Naive B cell (primary cell): Measurements from ENCODE around the gene SRM. TPM values are rescaled to one million over a fixed set of nuclear protein-coding genes. Genes with fewer than 3 reads are reported as not detected.
"Not testable (repeated sequence)": the region's sequence is repeated elsewhere in the genome, so short reads cannot be mapped to it uniquely, and the experiment has no call there.

Experiments used
- ATAC-seq, 2 donors: fragments of 150-1000 bp; cut with Tn5 transposase; 2 replicates each; pipeline ENCODE4 v1.10.0; 2021; ENCODE audit warnings: low read depth in 2 of 2, mild to moderate bottlenecking in 2 of 2, moderate library complexity in 2 of 2
- DNase-seq: peaks from one replicate; pipeline ENCODE4 v3.0.0; 2022
- H3K27ac Mint-ChIP-seq, 6 donors: one replicate each; pipeline ENCODE4 v1.8.0; 2020 to 2022; ENCODE audit warnings: mild to moderate bottlenecking in 6 of 6, mixed read lengths in 6 of 6, moderate library complexity in 5 of 6, inconsistent platforms in 2 of 6
- H3K27me3 Mint-ChIP-seq, 3 donors: one replicate each; pipeline ENCODE4 v1.8.0; 2021 to 2022; ENCODE audit warnings: mixed read lengths in 3 of 3, mild to moderate bottlenecking in 1 of 3
- H3K36me3 Mint-ChIP-seq, 2 donors: one replicate each; pipeline ENCODE4 v1.8.0; 2020 to 2022; ENCODE audit warnings: mixed read lengths in 2 of 2, inconsistent platforms in 1 of 2, mild to moderate bottlenecking in 1 of 2
- H3K4me1 Mint-ChIP-seq, 3 donors: one replicate each; pipeline ENCODE4 v1.8.0; 2020 to 2022; ENCODE audit warnings: mixed read lengths in 3 of 3, inconsistent platforms in 1 of 3, mild to moderate bottlenecking in 1 of 3, moderate library complexity in 1 of 3
- H3K4me3 Mint-ChIP-seq, 8 donors: one replicate each; pipeline ENCODE4 v1.8.0; 2020 to 2022; ENCODE audit warnings: mild to moderate bottlenecking in 8 of 8, mixed read lengths in 8 of 8, moderate library complexity in 8 of 8, inconsistent platforms in 2 of 8
- H3K9me3 Mint-ChIP-seq, 7 donors: one replicate each; pipeline ENCODE4 v1.8.0; 2020 to 2022; ENCODE audit warnings: mixed read lengths in 7 of 7, mild to moderate bottlenecking in 5 of 7, inconsistent platforms in 2 of 7, moderate library complexity in 1 of 7
- polyA plus RNA-seq, 6 donors: library from polyadenylated mRNA; unstranded; fragments of 300-500 nt; fragmentation: Illumina TruSeq; gene quantifications; one replicate each; pipeline ENCODE4 v1.2.3, GENCODE V29; 2021; ENCODE audit warnings: low read depth in 6 of 6

SRM gene
- polyA plus RNA-seq, 6 donors from 2014 or later = 74.3 to 133 (median 89.4) TPM

GRCh38 chr1:11072216-11072917 is 12.5 kb upstream of the SRM start:
- peak overlapping the region in 2 of 6 donors; percentile 49 to 56 for H3K27ac Mint-ChIP-seq
- no peaks in the 10 kb centered on the region for H3K9me3 Mint-ChIP-seq
- peaks cover 8 to 32% of the 10 kb centered on the region in 2 donors for H3K36me3 Mint-ChIP-seq
- no peaks in the 10 kb centered on the region for H3K27me3 Mint-ChIP-seq
- no peak for ATAC-seq
- DNase-seq = no peak
- H3K4me1 Mint-ChIP-seq = peaks cover 0 to 8% (median 0%) of the 10 kb centered on the region in 3 donors
- no peak overlapping the region for H3K4me3 Mint-ChIP-seq

- peaks cover 0 to 8% (median 0%) of the 10 kb centered on the region in 3 donors for H3K4me1 Mint-ChIP-seq
- H3K36me3 Mint-ChIP-seq = peaks cover 7 to 32% of the 10 kb centered on the region in 2 donors
- peak overlapping the region in 1 of 8 donors; percentile 77 for H3K4me3 Mint-ChIP-seq
- H3K27ac Mint-ChIP-seq = peak overlapping the region in 4 of 6 donors; percentile 1 to 65 (median 58)
- no peaks in the 10 kb centered on the region for H3K9me3 Mint-ChIP-seq
- ATAC-seq (no peak), DNase-seq (no peak)
- no peaks in the 10 kb centered on the region for H3K27me3 Mint-ChIP-seq
Measured at GRCh38 chr1:11071463-11072215, 11.8 kb upstream of the SRM start.

DNA sequence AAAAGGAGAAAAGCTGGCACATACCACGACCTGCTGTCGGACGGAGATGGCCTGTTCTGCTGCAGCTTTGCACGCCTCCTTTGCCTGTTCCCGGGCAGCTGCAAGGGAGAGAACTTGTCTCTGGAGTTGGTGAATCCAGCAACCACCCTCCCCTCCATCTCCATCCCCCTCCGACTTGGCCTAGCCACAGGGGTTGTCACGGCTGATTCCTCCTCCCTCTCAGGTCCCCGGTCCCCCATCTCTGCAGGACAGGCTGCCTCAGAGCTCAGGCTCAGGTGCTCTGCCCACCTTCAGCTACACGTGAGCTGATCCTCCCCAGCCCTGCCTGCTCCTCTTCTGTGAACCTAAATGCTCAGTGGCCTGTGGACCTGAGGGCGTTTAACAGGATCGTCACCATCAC is 11.1 kb upstream of the SRM start:
- DNase-seq (no peak), ATAC-seq (no peak)
- Mint-ChIP-seq H3K27me3 (no peaks in the 10 kb centered on the region), H3K36me3 (peaks cover 6 to 32% of the 10 kb centered on the region in 2 donors), H3K4me3 (peak overlapping the region in 1 of 8 donors; percentile 77), H3K27ac (peak overlapping the region in 2 of 6 donors; percentile 65 to 68), H3K4me1 (peaks cover 0 to 8% (median 0%) of the 10 kb centered on the region in 3 donors), H3K9me3 (no peaks in the 10 kb centered on the region)

DNA sequence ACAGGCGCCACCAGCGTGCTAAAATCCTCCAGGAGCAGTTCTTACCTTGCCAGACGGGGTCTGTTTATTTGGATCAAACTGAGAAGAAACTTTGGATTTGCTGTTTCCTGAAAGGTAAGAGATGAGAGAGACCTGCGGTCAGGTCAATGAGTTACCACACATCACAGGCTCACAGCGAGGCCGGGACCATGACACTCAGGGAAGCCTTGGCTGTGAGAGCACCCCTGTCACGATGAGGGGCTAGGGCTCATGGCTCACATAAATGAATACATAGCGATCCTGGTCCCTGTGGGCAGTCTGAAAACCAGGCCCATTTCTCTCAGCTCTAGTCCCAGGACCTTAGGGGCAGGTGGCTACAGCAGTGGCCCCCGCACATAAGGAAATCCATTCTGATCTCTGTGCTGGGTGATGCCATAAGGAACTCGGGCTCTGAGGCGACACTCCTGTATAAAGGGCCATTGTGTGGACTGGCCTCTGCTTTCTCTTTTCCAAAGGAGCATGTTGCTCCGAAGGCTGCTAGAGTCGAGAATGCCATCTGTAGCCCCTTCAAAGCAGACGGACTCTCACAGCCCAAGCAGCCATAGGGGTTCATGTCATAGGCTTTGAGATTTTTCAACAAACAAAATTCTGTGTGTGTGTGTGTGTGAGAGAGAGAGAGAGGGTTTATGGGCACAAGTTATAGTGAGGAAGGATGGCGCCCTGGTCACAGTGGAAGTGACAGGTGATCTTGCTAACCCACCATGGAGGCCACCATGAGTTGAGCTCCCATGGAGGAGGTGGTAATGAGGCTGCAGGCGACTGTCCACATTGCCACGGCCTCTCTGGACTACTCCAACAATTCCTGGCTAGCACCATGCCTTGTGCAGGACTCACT is 9.0 kb upstream of the SRM start:
- no peak for ATAC-seq
- H3K27ac Mint-ChIP-seq = peak overlapping the region in 4 of 6 donors; percentile 29 to 82 (median 64)
- no peak for DNase-seq
- H3K4me1 Mint-ChIP-seq = peaks cover 0 to 8% (median 0%) of the 10 kb centered on the region in 3 donors
- H3K36me3 Mint-ChIP-seq = peaks cover 11 to 32% of the 10 kb centered on the region in 2 donors
- H3K27me3 Mint-ChIP-seq = no peaks in the 10 kb centered on the region
- H3K9me3 Mint-ChIP-seq = no peaks in the 10 kb centered on the region
- no peak overlapping the region for H3K4me3 Mint-ChIP-seq

- H3K4me1 Mint-ChIP-seq = peaks cover 0 to 8% (median 0%) of the 10 kb centered on the region in 3 donors
- DNase-seq = no peak
- H3K27ac Mint-ChIP-seq = peak overlapping the region in 2 of 6 donors; percentile 37 to 82
- ATAC-seq = no peak
- H3K36me3 Mint-ChIP-seq = peaks cover 11 to 32% of the 10 kb centered on the region in 2 donors
- no peaks in the 10 kb centered on the region for H3K27me3 Mint-ChIP-seq
- H3K9me3 Mint-ChIP-seq = no peaks in the 10 kb centered on the region
- no peak overlapping the region for H3K4me3 Mint-ChIP-seq
Measured at GRCh38 chr1:11067716-11068599, 8.1 kb upstream of the SRM start.

DNA sequence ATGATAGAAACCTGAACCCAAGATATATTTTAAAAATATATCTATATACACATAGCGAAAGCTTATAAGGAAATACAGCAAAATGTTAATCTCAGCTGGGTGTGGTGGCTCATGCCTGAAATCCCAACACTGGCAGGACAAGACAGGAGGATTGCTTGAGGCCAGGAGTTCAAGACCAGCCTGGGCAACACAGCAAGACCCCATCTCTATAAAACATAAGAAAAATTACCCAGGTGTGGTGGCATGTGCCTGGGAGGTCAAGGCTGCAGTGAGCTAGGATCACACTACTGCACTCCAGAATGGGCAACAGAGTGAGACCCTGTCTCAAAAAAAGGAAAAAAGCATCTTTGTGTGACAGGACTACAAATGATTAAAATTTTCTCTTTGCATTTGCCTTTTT is 6.0 kb upstream of the SRM start:
- Mint-ChIP-seq H3K27ac (no peak overlapping the region), H3K4me1 (peaks cover 3 to 11% (median 6%) of the 10 kb centered on the region in 3 donors), H3K36me3 (peaks cover 11 to 21% of the 10 kb centered on the region in 2 donors), H3K9me3 (no peaks in the 10 kb centered on the region), H3K4me3 (no peak overlapping the region), H3K27me3 (no peaks in the 10 kb centered on the region)
- DNase-seq (no peak), ATAC-seq (no peak)

DNA sequence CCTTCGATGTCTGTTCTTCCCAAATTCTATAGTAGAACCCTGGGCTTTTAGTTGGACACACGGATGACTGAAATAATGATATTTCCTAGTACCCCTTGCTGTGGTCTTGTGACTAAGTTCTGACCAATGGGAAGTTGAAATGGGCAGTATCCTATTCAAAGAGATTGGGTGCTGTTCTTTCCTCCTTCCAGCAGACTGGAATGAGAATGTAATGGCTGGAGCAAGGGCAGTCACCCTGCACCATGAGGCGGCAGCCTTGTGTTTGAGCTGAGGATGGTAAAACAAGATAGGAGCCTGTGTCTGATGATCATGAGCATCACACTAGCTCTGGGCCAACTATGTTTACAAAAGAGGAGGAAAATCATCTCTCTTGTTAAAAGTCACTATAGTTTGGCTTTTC is 5.1 kb upstream of the SRM start:
- no peak for ATAC-seq
- peak overlapping the region in 1 of 8 donors; percentile 51 for H3K4me3 Mint-ChIP-seq
- peaks cover 6 to 17% (median 13%) of the 10 kb centered on the region in 3 donors for H3K4me1 Mint-ChIP-seq
- peaks cover 11 to 13% of the 10 kb centered on the region in 2 donors for H3K36me3 Mint-ChIP-seq
- no peak for DNase-seq
- H3K27ac Mint-ChIP-seq = no peak overlapping the region
- no peaks in the 10 kb centered on the region for H3K9me3 Mint-ChIP-seq
- no peaks in the 10 kb centered on the region for H3K27me3 Mint-ChIP-seq

DNA sequence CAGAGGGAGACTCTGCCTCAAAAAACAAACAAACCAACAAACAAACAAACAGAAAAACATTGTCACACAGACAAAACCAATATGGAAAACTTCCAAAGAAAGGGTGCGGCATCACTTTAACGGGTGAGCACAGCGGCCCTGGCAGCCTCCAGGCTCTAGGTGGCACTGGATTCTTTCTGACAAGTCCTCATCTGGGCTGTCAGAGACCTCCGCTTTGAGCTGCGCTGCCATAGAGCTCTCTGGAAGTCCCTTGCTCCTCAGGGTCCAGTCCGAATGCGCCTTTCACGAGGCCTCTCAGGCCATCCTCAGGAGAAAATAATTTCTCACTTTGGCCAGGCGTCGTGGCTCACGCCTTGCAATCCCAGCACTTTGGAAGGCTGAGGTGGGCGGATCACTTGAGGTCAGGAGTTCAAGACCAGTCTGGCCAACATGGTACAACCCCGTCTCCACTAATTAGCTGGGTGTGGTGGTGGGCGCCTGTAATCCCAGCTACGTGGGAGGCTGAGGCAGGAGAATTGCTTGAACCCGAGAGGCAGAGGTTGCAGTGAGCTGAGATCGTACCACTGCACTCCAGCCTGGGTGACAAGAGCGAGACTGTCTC is 4.2 kb upstream of the SRM start:
- Mint-ChIP-seq H3K27ac (peak overlapping the region in 1 of 6 donors; percentile 49), H3K4me1 (peaks cover 10 to 19% (median 12%) of the 10 kb centered on the region in 3 donors), H3K36me3 (peaks cover 4 to 11% of the 10 kb centered on the region in 2 donors), H3K4me3 (peak overlapping the region in 1 of 8 donors; percentile 87)
- H3K9me3 Mint-ChIP-seq, ATAC-seq, H3K27me3 Mint-ChIP-seq, DNase-seq: not testable (repeated sequence)

GRCh38 chr1:11062965-11063401 is 3.2 kb upstream of the SRM start:
- Mint-ChIP-seq H3K4me1 (peaks cover 14 to 23% (median 15%) of the 10 kb centered on the region in 3 donors), H3K36me3 (peaks cover 0 to 11% of the 10 kb centered on the region in 2 donors), H3K9me3 (no peaks in the 10 kb centered on the region), H3K27ac (peak overlapping the region in 2 of 6 donors; percentile 13 to 22), H3K4me3 (peak overlapping the region in 3 of 8 donors; percentile 9 to 87 (median 42)), H3K27me3 (no peaks in the 10 kb centered on the region)
- DNase-seq = no peak
- no peak for ATAC-seq

GRCh38 chr1:11061652-11062365 is 2.0 kb upstream of the SRM start:
- no peaks in the 10 kb centered on the region for H3K27me3 Mint-ChIP-seq
- DNase-seq (no peak), ATAC-seq (no peak)
- peaks cover 0 to 10% of the 10 kb centered on the region in 2 donors for H3K36me3 Mint-ChIP-seq
- H3K4me3 Mint-ChIP-seq = peak overlapping the region in 5 of 8 donors; percentile 42 to 92 (median 70)
- H3K27ac Mint-ChIP-seq = peak overlapping the region in 2 of 6 donors; percentile 14 to 70
- peaks cover 14 to 29% (median 15%) of the 10 kb centered on the region in 3 donors for H3K4me1 Mint-ChIP-seq
- no peaks in the 10 kb centered on the region for H3K9me3 Mint-ChIP-seq

DNA sequence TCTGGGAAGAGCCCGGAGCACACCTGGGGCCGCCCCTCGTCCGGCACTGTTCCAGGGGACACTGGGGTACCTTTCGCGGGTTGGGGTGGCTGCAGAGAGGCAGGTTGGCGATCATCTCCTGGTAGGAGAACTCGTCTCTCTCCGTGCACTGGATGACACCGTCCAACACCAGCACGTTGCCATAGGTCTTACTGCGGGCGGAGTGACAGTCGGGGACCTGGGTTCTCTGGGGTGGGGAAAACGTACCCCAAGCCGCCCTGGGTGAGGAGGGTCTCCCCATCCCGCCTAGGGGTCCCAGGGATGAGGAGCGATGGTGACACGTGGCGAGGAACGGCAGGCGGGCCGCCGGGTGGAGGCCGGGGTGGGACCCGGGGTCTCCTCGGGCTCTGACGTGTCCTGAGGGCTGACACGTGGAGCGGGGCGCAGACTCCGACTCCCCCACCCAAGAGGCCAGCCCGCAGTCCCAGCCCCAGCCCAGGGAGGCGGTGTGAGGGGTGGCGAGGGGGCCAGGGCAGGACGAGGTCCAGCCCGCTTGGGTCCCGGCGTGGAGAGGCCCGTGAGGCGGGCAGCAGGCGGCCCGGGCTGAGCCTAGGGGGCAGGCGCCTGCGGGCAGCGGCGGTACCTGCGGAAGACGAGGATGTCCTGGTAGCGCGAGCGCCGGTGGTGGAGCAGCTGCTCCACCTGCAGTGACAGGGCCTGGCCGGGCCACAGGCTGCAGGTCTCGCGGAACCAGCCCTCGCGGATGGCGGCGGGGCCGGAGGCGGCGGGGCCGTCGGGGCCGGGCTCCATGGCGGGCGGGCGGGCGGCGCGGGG is 457 bp downstream of the SRM start:
- Mint-ChIP-seq H3K27me3 (no peaks in the 10 kb centered on the region), H3K36me3 (no peaks in the 10 kb centered on the region), H3K9me3 (no peaks in the 10 kb centered on the region), H3K27ac (peak overlapping the region in 4 of 6 donors; percentile 70 to 92 (median 72)), H3K4me1 (peaks cover 14 to 29% (median 15%) of the 10 kb centered on the region in 3 donors), H3K4me3 (peak overlapping the region; percentile 85 to 94 (median 90))
- ATAC-seq = peak; percentile 24 to 25
- no peak for DNase-seq
